DMS 273 (cell line): ENCODE results near the gene UROC1.
"Not testable (repeated sequence)": the region's sequence is repeated elsewhere in the genome, so short reads cannot be mapped to it uniquely, and the experiment has no call there.

Source experiments
- DNase-seq: peaks from one replicate; lab custom pipeline; 2025; ENCODE audit not compliant: unreplicated experiment; lab: John Stamatoyannopoulos, UW

UROC1 gene

DNA sequence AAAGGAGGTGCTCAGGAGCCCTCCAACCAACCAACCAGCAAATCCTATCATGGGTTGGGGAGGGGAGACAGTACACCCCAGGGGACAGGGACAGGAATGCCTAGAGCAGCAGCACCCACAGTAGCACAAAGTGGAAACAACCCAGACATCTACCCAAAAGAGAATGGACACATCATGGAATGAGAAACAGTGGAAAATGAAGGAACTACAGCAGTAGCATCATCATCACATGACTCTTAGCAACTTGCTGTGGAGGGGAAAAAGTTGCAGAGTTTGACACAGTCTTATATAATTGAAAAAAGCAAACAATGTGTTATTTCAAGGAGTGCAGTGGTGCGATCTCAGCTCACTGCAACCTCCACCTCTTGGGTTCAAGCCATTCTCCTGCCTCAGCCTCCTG lies 30.1 kb upstream of the UROC1 start:
- DNase-seq: no peak

DNA sequence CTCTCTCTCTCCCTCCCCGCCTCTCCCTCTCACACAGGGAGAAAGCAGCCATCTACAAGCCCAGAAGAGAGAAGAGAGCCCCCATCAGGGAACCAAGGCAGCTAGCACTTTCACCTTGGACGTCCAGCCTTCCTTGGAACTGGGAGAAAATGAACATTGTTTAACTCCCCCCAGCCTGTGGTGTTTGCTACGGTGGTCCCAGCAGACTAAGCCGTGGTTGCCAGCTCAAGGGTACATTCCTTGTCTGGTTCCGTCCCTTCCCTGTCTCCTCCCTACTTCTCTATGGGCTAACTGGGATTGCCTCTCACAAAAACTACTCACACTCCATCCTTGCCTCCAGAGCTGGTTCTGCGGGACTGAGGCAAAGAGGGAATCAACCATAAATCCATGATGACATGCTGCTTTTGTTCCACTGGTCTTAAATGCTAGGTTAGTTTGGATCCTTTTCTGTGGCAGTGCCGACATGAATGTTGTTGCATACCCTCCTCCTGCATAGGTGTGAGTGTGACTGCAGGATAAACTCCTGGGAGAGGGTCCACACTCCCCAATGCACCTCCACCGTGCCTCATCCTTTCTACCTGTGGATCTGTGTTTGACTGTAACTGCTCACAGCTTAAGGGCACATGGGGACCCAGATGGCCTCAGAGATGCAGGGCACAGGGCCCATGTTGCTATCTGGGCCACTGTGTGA lies 29.1 kb upstream of the UROC1 start:
- DNase-seq: no peak

DNA sequence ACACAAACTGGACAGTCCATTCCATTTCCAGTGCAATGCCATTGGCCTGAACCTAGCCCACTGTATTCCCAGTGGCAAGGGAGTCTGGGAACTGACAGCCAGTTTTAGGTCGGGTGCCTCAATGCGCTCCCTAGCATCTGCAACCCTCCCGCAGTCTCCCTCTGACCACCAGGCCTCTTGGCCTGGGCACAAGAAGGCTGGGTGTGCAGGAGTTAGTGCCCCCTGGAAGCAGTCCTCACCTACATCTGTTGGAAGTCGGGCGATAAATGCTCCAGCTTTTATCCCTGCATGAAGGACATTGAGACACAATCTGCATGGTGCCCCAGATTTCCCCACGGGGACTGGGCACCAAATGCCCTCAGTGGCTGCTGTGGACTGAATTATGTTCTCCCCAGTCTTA lies 28.4 kb upstream of the UROC1 start:
- DNase-seq: no peak

DNA sequence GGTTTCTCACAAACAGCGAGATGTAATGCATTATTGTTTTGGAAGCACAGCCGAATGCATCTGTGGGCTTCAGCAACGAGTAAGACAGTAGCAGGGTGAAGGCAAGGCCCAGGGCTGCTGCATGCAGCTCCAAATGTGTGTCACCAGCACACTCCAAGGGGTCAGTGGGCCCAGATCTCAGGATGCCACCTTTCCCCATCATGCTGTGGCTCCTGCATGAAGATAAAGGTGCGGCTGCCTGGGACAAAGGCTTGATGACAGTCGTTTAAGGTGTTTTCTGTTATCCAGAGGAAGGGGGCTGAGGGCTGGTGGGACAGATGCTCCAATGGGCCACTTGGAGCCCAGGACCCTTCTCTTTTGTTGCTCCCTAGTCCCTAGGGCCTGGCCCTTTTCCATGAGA lies 28.0 kb upstream of the UROC1 start:
- no peak for DNase-seq

- DNase-seq: peak; percentile 53
These were observed 27.2 kb upstream of the UROC1 start for GRCh38 chr3:126544596-126545281.

- DNase-seq: no peak
These were observed 26.0 kb upstream of the UROC1 start for GRCh38 chr3:126543457-126544061.

DNA sequence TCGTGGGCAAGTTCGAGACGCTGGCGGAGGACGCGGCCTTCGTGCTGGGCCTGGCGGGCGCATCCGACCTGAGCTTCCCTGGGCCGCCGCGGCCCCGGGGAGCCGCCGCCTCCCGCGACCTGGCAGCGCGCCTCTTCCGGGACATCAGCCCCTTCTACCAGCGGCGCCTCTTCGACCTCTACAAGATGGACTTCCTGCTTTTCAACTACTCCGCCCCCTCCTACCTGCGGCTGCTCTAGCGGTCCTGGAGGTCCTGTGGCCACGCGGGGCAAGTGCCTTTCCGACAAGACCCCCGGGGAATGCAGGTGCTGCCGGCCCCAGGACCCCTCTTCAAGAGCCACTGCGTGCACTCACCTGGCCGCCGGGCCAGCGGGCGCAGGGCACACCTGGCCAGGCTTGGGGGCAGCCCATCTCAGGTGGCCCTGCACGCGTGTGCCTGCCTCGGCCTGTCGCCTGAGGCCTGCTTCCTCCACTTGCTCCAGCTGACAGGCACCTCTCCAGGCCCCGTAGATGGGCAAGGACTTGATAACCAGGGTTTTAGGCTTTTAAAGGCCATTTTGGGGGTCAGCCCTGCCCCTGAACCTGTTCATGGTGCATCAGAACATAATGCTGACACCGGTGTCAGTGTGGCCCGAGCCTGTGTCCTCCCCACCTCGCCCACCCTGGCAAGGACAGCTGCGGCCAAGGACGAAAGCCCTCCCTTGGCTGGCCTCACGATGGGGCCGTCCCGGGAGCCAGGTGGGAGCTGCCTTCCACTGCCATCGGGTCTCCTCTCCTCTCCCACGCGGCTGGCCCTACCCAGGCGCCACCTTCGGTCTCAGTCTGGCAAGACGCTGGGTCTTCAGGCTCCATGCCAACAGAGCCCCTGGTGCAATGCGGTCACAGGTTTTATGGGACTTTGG lies 25.0 kb upstream of the UROC1 start:
- DNase-seq: no peak

- DNase-seq: no peak
These were observed 24.2 kb upstream of the UROC1 start for GRCh38 chr3:126541628-126542339.

DNA sequence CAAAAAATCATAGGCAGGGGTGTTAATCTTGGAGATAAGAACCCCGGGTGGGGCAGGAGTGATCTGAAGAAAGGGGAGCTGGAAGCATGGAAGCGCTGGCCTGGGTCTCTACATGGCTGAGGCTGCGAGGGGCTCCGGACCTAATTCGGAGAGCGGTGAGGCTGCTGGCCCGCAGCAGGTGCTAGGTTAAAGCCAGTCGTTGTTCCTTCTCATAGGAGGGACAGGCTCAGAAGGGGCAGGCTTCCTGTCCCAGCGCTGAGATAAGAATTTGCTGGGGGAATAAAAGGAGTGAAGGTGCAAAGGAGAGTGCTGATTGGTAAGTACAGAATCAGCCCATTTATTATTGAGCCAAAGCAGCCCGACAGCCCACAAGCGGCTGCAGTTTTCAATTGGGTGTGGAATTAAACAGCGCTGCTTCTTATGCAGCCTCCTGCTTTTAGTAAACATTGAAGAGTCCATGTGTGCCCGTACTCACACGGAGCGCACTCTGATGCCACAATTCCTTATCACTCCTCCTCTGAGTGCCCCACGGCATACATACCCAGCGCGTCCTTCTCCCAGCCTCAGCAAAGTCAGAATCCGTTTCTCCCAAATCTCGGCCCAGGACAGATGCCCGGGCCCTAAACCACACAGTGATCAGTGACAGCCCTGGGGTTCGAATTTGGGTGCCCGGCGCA lies 23.5 kb upstream of the UROC1 start:
- no peak for DNase-seq

DNA sequence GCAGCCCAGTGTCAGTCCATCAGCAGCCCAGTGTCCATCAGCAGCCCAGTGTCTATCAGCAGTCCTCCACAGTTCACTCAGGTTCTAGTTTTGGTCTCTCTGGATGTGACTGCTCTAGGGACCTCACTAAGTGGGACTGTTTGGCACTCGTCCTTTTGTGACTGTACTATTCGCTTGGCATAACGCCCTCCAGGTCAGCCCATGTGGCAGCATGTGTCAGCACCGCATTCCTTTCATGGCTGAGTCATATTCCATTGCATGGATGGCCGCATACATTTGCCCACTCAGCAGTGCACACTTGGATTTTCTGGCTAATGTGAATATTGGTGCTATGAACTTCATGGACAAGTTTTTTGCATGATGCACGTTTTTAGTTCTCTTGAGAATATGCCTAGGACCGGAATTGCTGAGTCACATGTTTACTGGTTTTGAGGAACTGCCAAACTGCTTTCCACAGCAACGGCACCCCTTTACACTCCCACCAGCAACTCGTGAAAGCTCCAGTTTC lies 22.8 kb upstream of the UROC1 start:
- DNase-seq: peak; percentile 54

DNA sequence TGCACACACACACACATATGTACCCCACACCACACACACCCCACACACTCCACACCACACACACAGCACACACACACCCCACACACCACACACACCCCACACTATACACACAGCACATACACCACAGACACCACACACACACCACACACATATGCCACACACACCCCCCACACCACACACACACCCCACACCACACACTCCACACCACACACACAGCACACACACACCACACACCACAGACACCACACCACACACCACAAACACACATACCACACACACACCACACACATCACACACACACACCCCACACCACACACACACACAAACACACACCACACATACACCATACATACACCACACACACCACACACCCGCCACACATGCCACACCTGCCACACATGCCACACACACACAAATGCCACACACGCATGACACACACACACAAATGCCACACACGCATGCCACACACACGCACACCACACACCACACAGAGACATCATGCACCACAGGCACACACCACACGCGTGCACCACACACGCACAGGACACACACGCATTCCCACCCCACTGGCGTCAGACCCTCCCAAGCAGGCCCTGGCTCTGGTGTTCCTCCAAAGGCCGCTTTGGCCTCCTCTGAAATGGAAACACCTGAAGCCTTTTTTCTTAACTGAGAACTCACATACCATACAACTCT lies 22.1 kb upstream of the UROC1 start:
- DNase-seq: no peak

- peak; percentile 37 for DNase-seq
These were observed 21.4 kb upstream of the UROC1 start for GRCh38 chr3:126538966-126539365.

GRCh38 chr3:126538316-126538715 lies 20.7 kb upstream of the UROC1 start:
- DNase-seq: no peak

DNA sequence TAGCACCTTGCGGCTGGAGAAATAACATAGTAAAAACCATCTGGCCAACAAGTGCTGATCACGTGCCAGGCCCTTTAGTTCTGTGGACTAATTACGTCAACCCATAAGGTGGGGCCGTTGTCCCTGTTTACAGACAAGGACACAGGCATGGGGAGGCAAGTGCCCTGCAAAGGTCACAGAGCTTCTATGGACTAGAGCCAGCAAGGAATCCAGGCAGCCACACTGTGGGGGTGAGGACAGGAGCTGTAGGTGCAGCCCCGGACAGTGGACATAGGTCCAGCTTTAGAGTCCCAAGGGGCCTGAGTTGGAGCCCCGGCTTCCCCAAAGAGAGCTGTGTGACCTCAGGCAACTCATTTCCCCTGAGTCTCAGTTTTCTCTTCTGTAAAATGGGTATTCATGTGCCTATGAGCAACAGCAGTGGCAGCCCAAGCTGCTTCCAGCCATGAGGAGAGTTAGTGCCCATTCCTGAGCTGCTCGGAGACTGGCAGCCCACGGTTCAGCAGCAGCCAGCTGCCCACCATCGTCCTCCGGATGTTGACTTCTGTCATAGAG lies 20.2 kb upstream of the UROC1 start:
- peak; percentile 65 for DNase-seq

- DNase-seq: no peak
These were observed 19.6 kb upstream of the UROC1 start for GRCh38 chr3:126537116-126537729.

GRCh38 chr3:126536126-126536525 lies 18.6 kb upstream of the UROC1 start:
- DNase-seq: no peak

- DNase-seq: no peak
These were observed 18.1 kb upstream of the UROC1 start for GRCh38 chr3:126535636-126536035.

- DNase-seq: not testable (repeated sequence)
These were observed 17.1 kb upstream of the UROC1 start for GRCh38 chr3:126534716-126535115.

DNA sequence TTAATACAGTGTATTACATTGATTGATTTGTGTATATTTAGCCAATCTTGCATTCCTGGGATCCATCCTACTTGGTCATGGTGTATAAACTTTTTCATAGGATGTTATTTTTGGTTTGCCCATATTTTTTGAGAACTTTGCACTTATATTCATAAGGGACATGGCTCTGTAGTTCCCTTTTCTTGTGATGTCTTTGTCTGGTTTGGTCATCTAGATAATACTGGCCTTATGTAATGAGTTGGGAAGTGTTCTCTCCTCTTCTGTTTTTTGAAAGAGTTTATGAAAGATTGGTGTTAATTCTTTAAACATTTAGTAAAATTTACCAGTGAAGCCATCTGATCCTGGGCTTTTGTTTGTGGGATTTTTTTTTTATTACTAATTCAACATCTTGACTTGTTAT lies 15.9 kb upstream of the UROC1 start:
- DNase-seq: no peak
